CD14-positive monocyte (primary cell): ENCODE measurements around the gene FAM177A1. TPM values are rescaled to one million over a fixed set of nuclear protein-coding genes. Genes with fewer than 3 reads are reported as not detected.
"Not testable (repeated sequence)": the region's sequence is repeated elsewhere in the genome, so short reads cannot be mapped to it uniquely, and the experiment has no call there.

ENCODE experiments used
- DNase-seq, 3 donors: peaks; one replicate each; pipeline ENCODE4 v3.0.0-alpha.2; 2011 to 2022
- H2AFZ ChIP-seq: 2 replicates; pipeline ENCODE4 v1.6.0; 2012; ENCODE audit warnings: mild to moderate bottlenecking, low read depth, low read length, inconsistent platforms; ENCODE audit not compliant: insufficient read depth, poor library complexity, severe bottlenecking
- H3K27ac ChIP-seq, 2 donors: 1 replicate in 1 of 2; 2 replicates in 1 of 2; pipeline ENCODE4 v1.5.1; 2012 to 2013; ENCODE audit warnings: low read length in 2 of 2, control low read depth in 1 of 2, inconsistent platforms in 1 of 2, low read depth in 1 of 2, mild to moderate bottlenecking in 1 of 2
- H3K27me3 ChIP-seq, 2 donors: one replicate each; pipeline versions ENCODE4 v1.6.0 to v1.6.1; 2011 to 2013; ENCODE audit warnings: low read length in 2 of 2; ENCODE audit not compliant: control insufficient read depth in 2 of 2, insufficient read depth in 2 of 2
- H3K36me3 ChIP-seq, 2 donors: replicated peaks in 1 of 2; 1 replicate in 1 of 2; 2 replicates in 1 of 2; pipeline versions ENCODE4 v1.5.1 to v1.6.1; 2012 to 2013; ENCODE audit warnings: low read length in 2 of 2, control low read depth in 1 of 2, inconsistent platforms in 1 of 2, mild to moderate bottlenecking in 1 of 2; ENCODE audit not compliant: insufficient read depth in 2 of 2, control insufficient read depth in 1 of 2
- H3K4me1 ChIP-seq, 2 donors: 1 replicate in 1 of 2; 2 replicates in 1 of 2; pipeline versions ENCODE4 v1.5.1 to v1.6.1; 2012 to 2013; ENCODE audit warnings: low read length in 2 of 2, control low read depth in 1 of 2, inconsistent platforms in 1 of 2, mild to moderate bottlenecking in 1 of 2, moderate library complexity in 1 of 2; ENCODE audit not compliant: insufficient read depth in 2 of 2, control insufficient read depth in 1 of 2
- H3K4me2 ChIP-seq: replicated peaks from 2 replicates; pipeline ENCODE3; 2012; ENCODE audit warnings: low read length, moderate library complexity, mild to moderate bottlenecking; ENCODE audit not compliant: poor library complexity, severe bottlenecking; ENCODE audit errors: extremely low read depth
- H3K4me3 ChIP-seq, 3 experiments: fragments of 200-600 bp in 1 of 3; sonication (generic) in 1 of 3; replicated peaks in 1 of 3; 1 replicate in 2 of 3; 2 replicates in 1 of 3; pipeline ENCODE4 v1.5.1; 2011 to 2013; ENCODE audit warnings: low read length in 3 of 3, mild to moderate bottlenecking in 3 of 3, control low read depth in 2 of 3, low read depth in 2 of 3, inconsistent platforms in 1 of 3, moderate library complexity in 1 of 3
- H3K79me2 ChIP-seq: 2 replicates; pipeline ENCODE4 v1.6.0; 2012; ENCODE audit warnings: mild to moderate bottlenecking, control low read depth, inconsistent platforms, low read length, moderate library complexity; ENCODE audit not compliant: insufficient read depth
- H3K9ac ChIP-seq: 2 replicates; pipeline ENCODE4 v1.6.0; 2017; ENCODE audit warnings: low read length, mild to moderate bottlenecking; ENCODE audit not compliant: insufficient read depth, poor library complexity, severe bottlenecking
- H3K9me3 ChIP-seq, 2 donors: replicated peaks in 1 of 2; 1 replicate in 1 of 2; 2 replicates in 1 of 2; pipeline versions ENCODE4 v1.5.1 to v1.6.1; 2012 to 2013; ENCODE audit warnings: low read length in 2 of 2, control low read depth in 1 of 2; ENCODE audit not compliant: control insufficient read depth in 1 of 2, insufficient read depth in 1 of 2
- H4K20me1 ChIP-seq: 2 replicates; pipeline ENCODE4 v1.6.0; 2012; ENCODE audit warnings: mild to moderate bottlenecking, low read length, control low read depth, moderate library complexity; ENCODE audit not compliant: insufficient read depth
- H3K27ac Mint-ChIP-seq, 7 donors: one replicate each; pipeline ENCODE4 v1.8.0; 2020; ENCODE audit warnings: mild to moderate bottlenecking in 7 of 7, mixed read lengths in 7 of 7, moderate library complexity in 6 of 7, inconsistent platforms in 2 of 7
- H3K27me3 Mint-ChIP-seq, 3 donors: one replicate each; pipeline ENCODE4 v1.8.0; 2021 to 2022; ENCODE audit warnings: low read depth in 3 of 3, mild to moderate bottlenecking in 3 of 3, mixed read lengths in 3 of 3, moderate library complexity in 3 of 3, inconsistent platforms in 1 of 3
- H3K36me3 Mint-ChIP-seq, 2 donors: one replicate each; pipeline ENCODE4 v1.8.0; 2020; ENCODE audit warnings: mixed read lengths in 2 of 2, inconsistent platforms in 1 of 2, mild to moderate bottlenecking in 1 of 2
- H3K4me1 Mint-ChIP-seq: one replicate; pipeline ENCODE4 v1.8.0; 2020; ENCODE audit warnings: mild to moderate bottlenecking, mixed read lengths
- H3K4me3 Mint-ChIP-seq, 2 donors: one replicate each; pipeline ENCODE4 v1.8.0; 2020; ENCODE audit warnings: mild to moderate bottlenecking in 2 of 2, mixed read lengths in 2 of 2, moderate library complexity in 1 of 2
- H3K9me3 Mint-ChIP-seq, 7 donors: one replicate each; pipeline ENCODE4 v1.8.0; 2020 to 2022; ENCODE audit warnings: mixed read lengths in 7 of 7, mild to moderate bottlenecking in 6 of 7, moderate library complexity in 6 of 7, inconsistent platforms in 2 of 7
- WGBS: methylation state at CpG from one replicate; pipeline ENCODE4 v1.1.5; 2013; ENCODE audit warnings: missing lambda C conversion rate; ENCODE audit not compliant: insufficient coverage; 5-methylcytosine and 5-hydroxymethylcytosine counted together
- intact Hi-C, 2 donors: fragments of 100-400 bp; cut with micrococcal nuclease; formaldehyde crosslinking; loops; one replicate each; pipeline versions ENCODE4 v1.15.0 to v1.15.1; 2023
- polyA plus RNA-seq, 3 donors: library from polyadenylated mRNA; depleted of rRNA in 1 of 3; unstranded in 2 of 3; stranded (reverse) in 1 of 3; fragments of 300-500 nt in 2 of 3; fragments of >200 nt in 1 of 3; fragmentation: Illumina TruSeq in 2 of 3; gene quantifications; 1 replicate in 2 of 3; 2 replicates in 1 of 3; pipeline ENCODE4 v1.2.3, GENCODE V29; 2012 to 2021
- TF ChIP-seq, protein P1 (sequence below): fragments of 200-600 bp; IDR thresholded peaks from one replicate; pipeline ENCODE4 v1.8.0; 2022; ENCODE audit warnings: antibody characterized with exemption, mild to moderate bottlenecking

The FAM177A1 gene
- polyA plus RNA-seq, 3 donors: 12.5 to 48.1 (median 29.4) TPM

DNA sequence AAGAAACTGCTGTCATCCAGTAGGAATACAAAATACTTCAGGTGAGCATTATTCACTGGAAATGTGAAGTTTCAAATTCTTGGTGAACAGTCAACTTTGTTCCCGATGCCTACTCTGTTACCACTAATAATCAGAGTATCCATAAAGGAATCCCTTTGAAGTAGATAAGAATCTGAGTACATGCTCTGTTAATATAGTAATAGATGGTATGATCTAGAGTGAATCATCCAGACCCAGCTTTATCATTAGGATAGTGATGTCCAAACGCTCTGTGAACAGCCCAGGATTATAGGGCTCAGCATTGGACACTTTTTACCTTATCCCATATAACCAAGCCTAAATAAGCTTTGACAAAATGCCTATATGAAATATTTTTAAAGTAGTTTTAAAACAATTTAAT, 42.4 kb downstream of the FAM177A1 start:
- Histone ChIP-seq H3K4me3 (no peak overlapping the region), H3K4me2 (no peak overlapping the region), H3K9ac (no peak overlapping the region), H2AFZ (no peak overlapping the region), H3K79me2 (no peaks in the 10 kb centered on the region), H3K9me3 (no peaks in the 10 kb centered on the region), H3K4me1 (no peaks in the 10 kb centered on the region), H4K20me1 (no peaks in the 10 kb centered on the region), H3K27me3 (no peaks in the 10 kb centered on the region), H3K36me3 (peaks cover 79 to 99% of the 10 kb centered on the region in 2 donors), H3K27ac (peak overlapping the region in 1 of 2 donors; percentile 32)
- no peak for DNase-seq
- WGBS: no CpG with 5 or more reads among the region's 2 CpGs
- H3K36me3 Mint-ChIP-seq: peaks cover 67 to 95% of the 10 kb centered on the region in 2 donors
- peaks cover 0 to 3% (median 0%) of the 10 kb centered on the region in 7 donors for H3K9me3 Mint-ChIP-seq
- H3K4me3 Mint-ChIP-seq: no peak overlapping the region
- intact Hi-C loops: no loop called here
- peaks cover 0 to 2% (median 0%) of the 10 kb centered on the region in 3 donors for H3K27me3 Mint-ChIP-seq
- no peaks in the 10 kb centered on the region for H3K4me1 Mint-ChIP-seq
- TF ChIP-seq, protein P1, sequence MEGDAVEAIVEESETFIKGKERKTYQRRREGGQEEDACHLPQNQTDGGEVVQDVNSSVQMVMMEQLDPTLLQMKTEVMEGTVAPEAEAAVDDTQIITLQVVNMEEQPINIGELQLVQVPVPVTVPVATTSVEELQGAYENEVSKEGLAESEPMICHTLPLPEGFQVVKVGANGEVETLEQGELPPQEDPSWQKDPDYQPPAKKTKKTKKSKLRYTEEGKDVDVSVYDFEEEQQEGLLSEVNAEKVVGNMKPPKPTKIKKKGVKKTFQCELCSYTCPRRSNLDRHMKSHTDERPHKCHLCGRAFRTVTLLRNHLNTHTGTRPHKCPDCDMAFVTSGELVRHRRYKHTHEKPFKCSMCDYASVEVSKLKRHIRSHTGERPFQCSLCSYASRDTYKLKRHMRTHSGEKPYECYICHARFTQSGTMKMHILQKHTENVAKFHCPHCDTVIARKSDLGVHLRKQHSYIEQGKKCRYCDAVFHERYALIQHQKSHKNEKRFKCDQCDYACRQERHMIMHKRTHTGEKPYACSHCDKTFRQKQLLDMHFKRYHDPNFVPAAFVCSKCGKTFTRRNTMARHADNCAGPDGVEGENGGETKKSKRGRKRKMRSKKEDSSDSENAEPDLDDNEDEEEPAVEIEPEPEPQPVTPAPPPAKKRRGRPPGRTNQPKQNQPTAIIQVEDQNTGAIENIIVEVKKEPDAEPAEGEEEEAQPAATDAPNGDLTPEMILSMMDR: no peak
- peak overlapping the region in 1 of 7 donors; percentile 16 for H3K27ac Mint-ChIP-seq

DNA sequence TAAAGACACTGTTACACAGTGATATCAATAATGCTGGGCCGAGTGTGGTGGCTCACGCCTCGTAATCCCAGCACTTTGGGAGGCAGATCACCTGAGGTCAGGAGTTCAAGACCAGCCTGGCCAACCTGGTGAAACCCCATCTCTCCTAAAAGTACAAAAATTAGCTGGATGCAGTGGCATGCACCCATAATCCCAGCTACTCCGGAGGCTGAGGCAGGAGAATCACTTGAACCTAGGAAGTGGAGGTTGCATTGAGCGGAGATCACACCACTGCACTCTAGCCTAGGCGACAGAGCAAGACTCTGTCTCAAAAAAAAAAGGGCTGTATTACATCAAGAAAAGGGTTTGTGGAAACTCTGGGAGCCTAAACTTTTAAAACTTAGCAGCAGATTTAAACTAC, 48.6 kb downstream of the FAM177A1 start:
- H3K4me1 ChIP-seq, H3K27ac Mint-ChIP-seq, H3K4me2 ChIP-seq, H3K9me3 ChIP-seq, H2AFZ ChIP-seq, H3K4me1 Mint-ChIP-seq, H3K9ac ChIP-seq, H3K79me2 ChIP-seq, H3K27me3 ChIP-seq, H3K9me3 Mint-ChIP-seq, DNase-seq, H3K4me3 Mint-ChIP-seq, H4K20me1 ChIP-seq, H3K27me3 Mint-ChIP-seq, H3K4me3 ChIP-seq, H3K27ac ChIP-seq: not testable (repeated sequence)
- peaks cover 70 to 98% of the 10 kb centered on the region in 2 donors for H3K36me3 Mint-ChIP-seq
- peaks cover 86 to 99% of the 10 kb centered on the region in 2 donors for H3K36me3 ChIP-seq
- intact Hi-C loops: loop anchor here in 1 of 2 donors (10.0 kb wide), 2 partner anchors 310 to 500 kb away; no protein-coding TSS in a partner anchor
- WGBS: 100% methylated on average over 4 of the region's 6 CpGs
